Dendritic cell treated with granulocyte-macrophage colony-stimulating factor and Interleukin-4, amounts not matched to agents 40 ng/mL and 50 ng/mL, for 4 days (primary cell): ENCODE measurements around the gene PPM1E.

Experiments
- H3K27ac Mint-ChIP-seq: one replicate; pipeline ENCODE4 v1.8.0; 2022; ENCODE audit warnings: mild to moderate bottlenecking, mixed read lengths
- H3K27me3 Mint-ChIP-seq: one replicate; pipeline ENCODE4 v1.8.0; 2022; ENCODE audit warnings: mild to moderate bottlenecking, mixed read lengths
- H3K36me3 Mint-ChIP-seq: one replicate; pipeline ENCODE4 v1.8.0; 2022; ENCODE audit warnings: low read depth, mixed read lengths
- H3K4me1 Mint-ChIP-seq: one replicate; pipeline ENCODE4 v1.8.0; 2022; ENCODE audit warnings: low read depth, mixed read lengths
- H3K4me3 Mint-ChIP-seq: one replicate; pipeline ENCODE4 v1.8.0; 2022; ENCODE audit warnings: mild to moderate bottlenecking, moderate library complexity, mixed read lengths
- H3K9me3 Mint-ChIP-seq: one replicate; pipeline ENCODE4 v1.8.0; 2022; ENCODE audit warnings: mixed read lengths
- intact Hi-C: fragments of 100-400 bp; cut with micrococcal nuclease; formaldehyde crosslinking; loops from one replicate; pipeline ENCODE4 v1.15.0; 2022

Gene PPM1E

DNA sequence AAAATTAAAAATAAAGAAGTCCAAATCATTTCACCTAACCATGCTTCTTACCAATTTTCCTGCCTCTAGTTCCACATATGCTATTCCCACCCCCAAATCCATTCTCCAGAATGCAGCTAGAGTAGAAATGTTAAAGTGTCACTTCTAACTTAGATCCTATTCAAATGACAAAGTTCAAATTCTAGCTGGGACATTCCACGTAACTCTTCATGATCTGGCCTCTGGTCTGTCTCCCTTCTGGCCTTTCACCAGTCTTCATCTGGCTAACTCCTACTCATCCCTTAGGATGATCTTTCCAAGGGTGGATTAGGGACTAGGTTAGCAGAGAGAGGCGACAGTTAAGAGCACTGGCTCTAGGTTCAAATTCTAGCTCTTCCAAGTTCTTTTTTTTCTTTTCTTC, 253.1 kb downstream of the PPM1E start:
- Mint-ChIP-seq H3K4me1 (peaks cover 5% of the 10 kb centered on the region), H3K27ac (no peak overlapping the region)

DNA sequence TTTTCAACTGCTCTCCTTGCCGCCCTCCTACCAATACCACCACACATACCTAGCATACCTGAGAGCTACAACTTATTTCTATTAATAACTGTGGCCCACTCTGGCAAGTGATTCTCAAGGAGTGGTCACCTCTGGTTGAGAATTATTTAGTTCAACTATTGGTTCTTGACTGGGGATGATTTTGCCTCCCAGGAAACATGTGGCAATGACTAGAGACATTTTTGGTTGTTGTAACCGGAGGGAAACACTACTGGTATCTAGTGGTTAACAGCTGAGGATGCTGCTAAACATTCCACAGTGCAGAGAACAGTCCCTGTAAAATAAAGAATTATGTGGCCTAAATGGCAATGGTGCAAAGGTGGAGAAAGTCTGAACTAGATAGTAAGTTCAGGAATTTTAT, 254.4 kb downstream of the PPM1E start:
- intact Hi-C loops = no loop called here
- Mint-ChIP-seq H3K27me3 (no peaks in the 10 kb centered on the region), H3K9me3 (no peaks in the 10 kb centered on the region), H3K36me3 (peaks cover 36% of the 10 kb centered on the region), H3K4me1 (no peaks in the 10 kb centered on the region), H3K4me3 (no peak overlapping the region), H3K27ac (no peak overlapping the region)

More for the DNA sequence above, 253.1 kb downstream of the PPM1E start:
- Mint-ChIP-seq H3K36me3 (peaks cover 27% of the 10 kb centered on the region), H3K27me3 (no peaks in the 10 kb centered on the region), H3K9me3 (no peaks in the 10 kb centered on the region), H3K4me3 (no peak overlapping the region)
- intact Hi-C loops = no loop called here

- no peaks in the 10 kb centered on the region for H3K27me3 Mint-ChIP-seq
- H3K27ac Mint-ChIP-seq = no peak overlapping the region
- H3K4me3 Mint-ChIP-seq = no peak overlapping the region
- H3K36me3 Mint-ChIP-seq = peaks cover 55% of the 10 kb centered on the region
- no peaks in the 10 kb centered on the region for H3K9me3 Mint-ChIP-seq
- no peaks in the 10 kb centered on the region for H3K4me1 Mint-ChIP-seq
- intact Hi-C loops = no loop called here
Observed at GRCh38 chr17:59011975-59012374, 256.3 kb downstream of the PPM1E start.

- H3K4me3 Mint-ChIP-seq = no peak overlapping the region
- no peaks in the 10 kb centered on the region for H3K4me1 Mint-ChIP-seq
- H3K9me3 Mint-ChIP-seq = no peaks in the 10 kb centered on the region
- peaks cover 56% of the 10 kb centered on the region for H3K36me3 Mint-ChIP-seq
- H3K27ac Mint-ChIP-seq = no peak overlapping the region
- intact Hi-C loops = no loop called here
- no peaks in the 10 kb centered on the region for H3K27me3 Mint-ChIP-seq
Observed at GRCh38 chr17:59018019-59018418, 262.4 kb downstream of the PPM1E start.

DNA sequence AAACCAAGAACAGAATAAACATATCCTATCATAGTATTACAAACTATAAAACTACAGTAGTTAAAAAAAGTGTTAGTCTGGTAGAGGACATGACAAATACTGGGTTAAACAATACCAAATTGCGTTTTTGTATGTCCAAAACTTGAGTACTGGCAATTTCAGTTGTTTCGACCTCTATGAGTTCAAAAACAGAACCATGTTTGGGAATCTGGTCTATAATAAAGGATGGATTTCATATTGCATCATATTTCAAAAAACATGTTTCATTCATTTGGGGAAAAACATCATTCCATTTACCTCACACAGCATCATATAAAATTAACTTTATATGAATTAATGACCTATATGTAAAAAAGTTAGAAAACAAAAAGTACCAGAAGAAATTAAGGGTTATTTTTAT, 269.3 kb downstream of the PPM1E start:
- Mint-ChIP-seq H3K36me3 (peaks cover 18% of the 10 kb centered on the region), H3K4me1 (peaks cover 26% of the 10 kb centered on the region), H3K27me3 (no peaks in the 10 kb centered on the region), H3K4me3 (no peak overlapping the region), H3K27ac (no peak overlapping the region), H3K9me3 (no peaks in the 10 kb centered on the region)
- intact Hi-C loops = no loop called here

GRCh38 chr17:59026176-59026939, 270.7 kb downstream of the PPM1E start:
- intact Hi-C loops = no loop called here
- H3K9me3 Mint-ChIP-seq = no peaks in the 10 kb centered on the region

DNA sequence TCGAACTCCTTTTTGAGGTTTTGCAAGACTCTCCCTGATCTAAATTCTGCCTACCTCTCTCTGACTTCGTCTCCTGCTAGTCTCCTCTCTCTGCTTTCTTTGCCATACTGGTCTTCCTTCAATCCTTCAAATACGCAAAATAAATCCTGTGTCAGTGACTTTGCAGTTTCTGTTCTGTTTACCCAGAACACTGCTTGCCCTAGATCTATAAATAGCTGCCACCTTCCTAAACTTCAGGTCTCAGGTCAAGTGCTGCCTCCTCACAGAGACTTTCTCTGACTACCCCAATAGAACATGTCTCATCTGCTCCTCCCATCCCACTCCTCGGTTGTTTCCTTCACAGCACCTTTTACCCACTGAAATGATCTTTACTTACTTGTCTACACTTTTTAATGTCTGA, 272.1 kb downstream of the PPM1E start:
- Mint-ChIP-seq H3K36me3 (peaks cover 11% of the 10 kb centered on the region), H3K4me3 (peak overlapping the region; percentile 1), H3K9me3 (no peaks in the 10 kb centered on the region), H3K4me1 (peaks cover 26% of the 10 kb centered on the region), H3K27ac (peak overlapping the region; percentile 7), H3K27me3 (no peaks in the 10 kb centered on the region)
- intact Hi-C loops = no loop called here

More at GRCh38 chr17:59026176-59026939, 270.7 kb downstream of the PPM1E start:
- Mint-ChIP-seq H3K27me3 (no peaks in the 10 kb centered on the region), H3K4me1 (peaks cover 26% of the 10 kb centered on the region), H3K27ac (peak overlapping the region; percentile 25), H3K4me3 (no peak overlapping the region), H3K36me3 (peaks cover 14% of the 10 kb centered on the region)

DNA sequence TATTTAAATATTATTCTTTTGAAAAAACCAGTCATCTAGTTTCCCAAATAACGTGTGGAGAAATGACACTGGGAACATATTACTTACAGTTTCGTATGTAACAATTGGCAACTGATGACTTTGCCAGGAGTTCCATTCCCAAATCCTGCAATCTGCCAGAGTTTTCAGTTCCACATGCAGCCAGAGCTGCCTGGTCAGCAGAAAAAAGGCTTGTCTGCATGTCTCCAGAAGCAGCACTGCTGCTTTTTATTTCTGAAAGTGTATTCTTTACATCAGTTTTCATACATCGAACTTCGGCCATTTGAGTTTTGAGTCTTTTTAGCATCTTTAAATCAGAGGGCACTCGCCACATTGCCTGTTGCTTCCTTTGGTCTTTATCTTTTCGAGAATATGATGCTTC, 272.7 kb downstream of the PPM1E start:
- no peak overlapping the region for H3K27ac Mint-ChIP-seq
- peaks cover 26% of the 10 kb centered on the region for H3K4me1 Mint-ChIP-seq
- peaks cover 11% of the 10 kb centered on the region for H3K36me3 Mint-ChIP-seq
- H3K27me3 Mint-ChIP-seq = no peaks in the 10 kb centered on the region
- H3K9me3 Mint-ChIP-seq = no peaks in the 10 kb centered on the region
- H3K4me3 Mint-ChIP-seq = no peak overlapping the region
- intact Hi-C loops = no loop called here

DNA sequence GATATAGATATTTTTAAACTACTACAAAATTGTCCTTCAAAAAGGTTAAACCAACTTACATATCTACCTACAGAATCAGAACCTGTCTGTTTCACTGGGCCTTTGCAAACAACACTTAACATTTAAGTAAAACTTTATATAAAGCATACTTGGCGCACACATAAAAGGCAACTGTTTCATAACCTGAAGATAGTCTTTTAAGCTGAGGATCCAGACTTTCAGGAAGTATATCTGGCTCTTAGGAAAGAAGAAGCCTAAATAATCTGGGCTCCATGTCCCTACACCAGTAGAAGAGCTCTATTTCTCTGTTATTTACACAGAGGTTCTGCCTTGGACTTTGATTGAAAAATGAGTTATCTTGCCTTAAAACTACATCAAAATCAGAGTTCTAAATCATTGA, 275.2 kb downstream of the PPM1E start:
- no peak overlapping the region for H3K4me3 Mint-ChIP-seq
- peaks cover 19% of the 10 kb centered on the region for H3K36me3 Mint-ChIP-seq
- H3K9me3 Mint-ChIP-seq = no peaks in the 10 kb centered on the region
- intact Hi-C loops = no loop called here
- H3K27me3 Mint-ChIP-seq = no peaks in the 10 kb centered on the region
- peaks cover 23% of the 10 kb centered on the region for H3K4me1 Mint-ChIP-seq
- H3K27ac Mint-ChIP-seq = no peak overlapping the region
